Loucy (cell line): Measurements from ENCODE around the gene FBN1.

Experiments
- EZH2phosphoT487 ChIP-seq: fragments of 200-600 bp; IDR thresholded peaks from 2 replicates; pipeline ENCODE4 v1.6.1; 2018; ENCODE audit warnings: antibody characterized with exemption, mild to moderate bottlenecking, moderate library complexity, borderline replicate concordance
- TF ChIP-seq, protein P1 (sequence below): fragments of 200-600 bp; sonication (generic); conservative IDR thresholded peaks from 2 replicates; pipeline ENCODE4 v1.5.1; 2014; ENCODE audit warnings: mild to moderate bottlenecking, antibody characterized with exemption, low read length

- TF ChIP-seq, protein P1, sequence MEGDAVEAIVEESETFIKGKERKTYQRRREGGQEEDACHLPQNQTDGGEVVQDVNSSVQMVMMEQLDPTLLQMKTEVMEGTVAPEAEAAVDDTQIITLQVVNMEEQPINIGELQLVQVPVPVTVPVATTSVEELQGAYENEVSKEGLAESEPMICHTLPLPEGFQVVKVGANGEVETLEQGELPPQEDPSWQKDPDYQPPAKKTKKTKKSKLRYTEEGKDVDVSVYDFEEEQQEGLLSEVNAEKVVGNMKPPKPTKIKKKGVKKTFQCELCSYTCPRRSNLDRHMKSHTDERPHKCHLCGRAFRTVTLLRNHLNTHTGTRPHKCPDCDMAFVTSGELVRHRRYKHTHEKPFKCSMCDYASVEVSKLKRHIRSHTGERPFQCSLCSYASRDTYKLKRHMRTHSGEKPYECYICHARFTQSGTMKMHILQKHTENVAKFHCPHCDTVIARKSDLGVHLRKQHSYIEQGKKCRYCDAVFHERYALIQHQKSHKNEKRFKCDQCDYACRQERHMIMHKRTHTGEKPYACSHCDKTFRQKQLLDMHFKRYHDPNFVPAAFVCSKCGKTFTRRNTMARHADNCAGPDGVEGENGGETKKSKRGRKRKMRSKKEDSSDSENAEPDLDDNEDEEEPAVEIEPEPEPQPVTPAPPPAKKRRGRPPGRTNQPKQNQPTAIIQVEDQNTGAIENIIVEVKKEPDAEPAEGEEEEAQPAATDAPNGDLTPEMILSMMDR = no peak
- TF ChIP-seq EZH2phosphoT487 = no peak
These were observed 159.3 kb downstream of the FBN1 start for GRCh38 chr15:48486228-48486627.
